Activated T-cell treated with anti-CD3 and anti-CD28 coated beads, Interleukin-2, amount 50 U/mL, for 48 hours (primary cell): ENCODE data around the gene KBTBD12.

ENCODE experiments used
- DNase-seq, 2 experiments: peaks; one replicate each; pipeline ENCODE4 v3.0.0-alpha.2; 2020

The KBTBD12 gene

GRCh38 chr3:127988770-127989557 lies 73.9 kb downstream of the KBTBD12 start:
- DNase-seq, result no peak

DNA sequence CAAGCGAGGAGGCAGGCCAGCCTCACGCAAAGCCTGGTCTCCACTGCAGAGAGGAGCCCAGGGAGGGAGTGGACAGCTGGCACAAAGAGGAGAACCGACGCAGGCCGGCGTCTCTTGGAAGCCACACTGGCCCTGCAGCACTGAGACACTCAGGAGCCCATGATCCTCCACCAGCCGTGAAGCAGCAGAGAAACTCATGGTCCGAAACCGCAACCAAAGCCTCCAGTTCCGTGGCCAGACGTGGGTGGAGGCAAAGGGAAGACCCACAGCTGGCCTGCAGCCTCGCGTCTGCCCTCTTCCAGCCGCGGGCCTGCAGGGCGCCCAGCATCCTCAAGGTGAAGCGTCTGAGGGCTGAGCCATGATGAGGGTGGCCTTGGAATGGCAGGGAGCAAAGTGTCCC lies 75.0 kb downstream of the KBTBD12 start:
- DNase-seq, result no peak

GRCh38 chr3:127990461-127990860 lies 75.4 kb downstream of the KBTBD12 start:
- DNase-seq, result no peak

- DNase-seq, result no peak
These were observed 76.2 kb downstream of the KBTBD12 start for GRCh38 chr3:127991251-127991650.

GRCh38 chr3:127991681-127992080 lies 76.6 kb downstream of the KBTBD12 start:
- DNase-seq, result no peak

DNA sequence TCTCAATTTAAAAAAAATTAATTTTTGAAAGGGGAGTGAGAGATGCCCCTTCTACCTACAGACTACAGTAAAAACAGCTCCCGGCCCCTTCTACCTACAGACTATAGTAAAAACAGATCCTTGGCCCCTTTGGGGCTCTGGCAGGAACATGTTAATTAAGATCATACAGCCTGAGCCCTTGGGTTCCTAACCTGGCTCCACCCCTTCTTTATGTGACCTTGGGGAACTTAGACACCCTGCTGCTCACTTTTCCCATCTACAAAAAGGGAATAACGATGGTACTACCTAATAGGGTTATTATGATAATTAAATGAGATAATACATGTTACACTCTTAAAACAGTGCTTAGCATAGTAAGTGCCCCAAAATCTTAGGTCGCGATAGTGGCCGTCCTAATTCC lies 77.1 kb downstream of the KBTBD12 start:
- no peak for DNase-seq

DNA sequence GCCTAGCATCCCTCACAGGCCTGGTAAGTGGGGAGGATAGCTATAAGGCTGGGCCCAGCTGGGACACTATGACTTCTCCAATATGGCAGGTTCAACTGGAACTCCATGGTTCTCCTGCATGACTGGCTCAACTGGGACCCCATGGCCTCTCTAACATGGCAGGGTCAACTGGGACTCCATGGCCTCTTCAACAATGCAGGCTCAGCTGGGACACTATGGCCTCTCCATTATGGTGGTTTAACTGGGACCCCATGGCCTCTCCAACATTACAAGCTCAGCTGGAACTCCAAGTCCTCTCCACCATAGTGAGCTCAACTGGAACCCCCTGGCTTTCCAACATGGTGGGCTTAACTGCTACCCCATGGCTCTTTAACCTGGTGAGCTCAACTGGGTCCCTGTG lies 79.0 kb downstream of the KBTBD12 start:
- no peak for DNase-seq

DNA sequence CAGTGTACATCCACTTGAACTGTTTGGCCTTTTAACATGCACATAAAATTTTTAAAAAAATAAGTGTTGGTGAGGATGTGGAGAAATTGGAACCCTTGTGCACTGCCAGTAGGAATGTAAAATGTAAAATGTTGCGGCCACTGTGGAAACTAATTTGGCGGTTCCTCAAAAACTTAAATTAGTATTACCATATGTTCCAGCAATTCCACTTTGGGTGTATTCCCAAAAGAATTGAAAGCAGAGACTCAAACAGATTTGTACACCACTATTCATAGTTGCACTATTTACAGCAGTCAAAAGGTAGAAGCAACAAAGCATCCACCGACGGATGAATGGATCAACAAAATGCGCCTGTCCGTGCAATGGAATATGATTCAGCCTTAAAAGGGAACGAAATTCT lies 82.0 kb downstream of the KBTBD12 start:
- DNase-seq, result no peak

GRCh38 chr3:127997961-127998360 lies 82.9 kb downstream of the KBTBD12 start:
- no peak for DNase-seq

- DNase-seq, result no peak
These were observed 83.6 kb downstream of the KBTBD12 start for GRCh38 chr3:127998596-127998995.

DNA sequence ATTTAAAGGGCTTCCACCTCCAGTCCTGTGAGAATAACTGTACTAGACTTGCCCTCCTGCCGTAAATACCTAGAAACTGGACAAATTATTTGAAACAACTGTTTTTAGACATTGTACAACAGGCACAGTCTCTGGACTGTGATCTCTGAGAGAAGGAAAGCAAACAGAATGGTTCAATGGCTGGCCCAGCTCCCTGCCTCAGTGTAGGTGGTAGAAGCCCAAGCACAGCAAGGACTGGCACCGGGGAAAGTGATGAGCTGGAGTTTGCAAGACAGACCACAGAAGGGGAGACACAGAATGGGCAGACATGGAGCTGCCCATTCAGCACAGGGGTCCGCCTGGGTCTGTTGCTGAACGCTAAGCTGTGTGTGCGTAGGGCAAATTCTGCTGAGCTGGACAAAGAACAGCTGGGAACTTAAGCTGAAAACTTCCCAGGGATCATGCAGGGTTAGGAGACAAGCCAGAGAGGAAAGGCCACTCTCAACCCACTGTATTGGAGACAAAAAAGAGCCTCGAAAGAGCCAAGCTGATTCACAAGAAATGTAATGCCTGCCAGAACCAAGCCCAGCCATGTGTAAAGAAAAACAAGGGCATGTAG lies 84.6 kb downstream of the KBTBD12 start:
- no peak for DNase-seq

DNA sequence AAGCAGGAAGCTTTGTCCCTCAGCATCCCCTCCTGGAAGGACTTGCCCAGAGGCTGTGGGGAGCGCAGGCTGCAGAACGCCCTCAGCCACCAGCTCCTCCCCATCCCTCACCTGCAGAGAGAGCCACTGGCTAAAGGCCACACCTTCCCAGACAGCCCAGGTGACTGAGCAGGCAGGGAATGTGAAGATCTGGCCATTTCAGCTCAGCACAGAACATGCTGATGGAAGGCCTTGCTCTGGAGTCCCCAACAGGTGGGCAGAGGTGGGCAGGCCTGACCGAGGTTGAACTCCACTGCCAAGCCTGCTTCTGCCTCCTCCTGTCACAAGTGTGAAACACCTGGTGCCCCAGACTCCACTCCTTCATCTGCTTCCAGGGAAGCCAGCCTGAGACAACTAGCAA lies 86.5 kb downstream of the KBTBD12 start:
- no peak for DNase-seq

DNA sequence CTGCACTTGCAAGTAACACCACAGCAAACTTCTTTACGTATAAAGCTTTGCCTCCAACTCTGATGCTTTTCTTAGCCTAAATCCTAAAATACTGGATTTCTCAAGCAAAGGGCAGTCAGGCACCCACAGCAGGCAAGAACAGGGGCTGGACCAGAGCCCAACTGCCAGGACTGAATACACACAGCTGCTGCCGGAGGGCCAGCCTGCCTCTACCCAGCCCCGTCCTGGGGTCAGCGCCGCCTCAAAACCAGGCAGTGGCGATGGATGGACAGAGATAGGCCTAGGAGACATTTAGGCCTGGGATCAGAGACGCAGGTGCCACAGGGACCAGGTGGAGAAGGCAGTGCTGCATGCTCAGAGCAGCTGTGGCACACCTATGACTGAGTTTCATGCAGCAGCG lies 89.6 kb downstream of the KBTBD12 start:
- no peak for DNase-seq

DNA sequence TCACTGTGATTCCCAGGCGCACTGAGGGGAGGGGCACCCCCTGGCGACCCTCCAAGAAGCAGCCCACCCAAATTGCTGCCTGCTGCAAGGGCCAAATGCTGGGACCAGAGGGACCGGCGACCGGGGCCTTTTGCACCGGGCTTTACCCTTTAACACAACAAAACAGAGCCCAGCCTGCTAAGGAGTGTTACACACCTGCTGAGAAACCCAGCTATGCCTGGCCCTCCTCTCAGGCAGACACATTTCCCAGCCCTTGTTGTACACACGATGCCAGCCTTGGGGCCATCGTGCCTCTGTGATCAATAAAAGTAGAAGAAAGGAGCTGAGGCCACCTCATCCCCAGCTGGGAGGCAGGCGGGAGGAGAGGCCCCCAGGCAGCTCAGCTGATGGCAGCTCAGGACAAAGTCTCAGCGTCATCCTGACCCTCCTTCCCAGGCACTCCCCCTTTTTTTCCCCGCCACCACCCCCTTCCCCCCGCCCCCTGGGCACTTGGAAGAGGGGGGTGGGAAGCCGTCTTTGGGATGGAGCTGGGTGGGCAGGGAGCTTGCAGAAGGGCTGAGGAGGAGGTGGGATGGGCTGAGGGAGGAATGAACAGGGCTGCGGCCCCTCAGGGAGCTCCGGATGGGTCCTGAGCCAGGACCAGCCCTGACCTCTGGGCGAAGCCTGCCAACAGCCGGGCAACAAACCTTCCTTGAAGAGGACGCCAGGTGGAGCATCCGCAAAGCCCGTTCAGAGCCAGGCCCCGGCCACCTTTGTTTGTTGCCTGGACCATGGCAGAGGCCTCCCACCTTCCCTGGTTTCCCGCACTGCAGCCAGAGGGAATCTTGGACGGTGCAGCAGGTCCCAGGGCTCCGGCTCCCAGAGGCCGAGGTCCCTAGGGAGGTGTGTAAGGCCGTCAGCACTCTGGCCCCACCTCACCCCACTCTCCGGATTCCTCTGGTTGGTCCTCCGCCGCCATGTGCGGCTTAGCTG lies 91.3 kb downstream of the KBTBD12 start:
- DNase-seq, result no peak

- no peak for DNase-seq
These were observed 92.0 kb downstream of the KBTBD12 start for GRCh38 chr3:128007033-128007424.

- no peak for DNase-seq
These were observed 95.2 kb downstream of the KBTBD12 start for GRCh38 chr3:128009952-128010846.

DNA sequence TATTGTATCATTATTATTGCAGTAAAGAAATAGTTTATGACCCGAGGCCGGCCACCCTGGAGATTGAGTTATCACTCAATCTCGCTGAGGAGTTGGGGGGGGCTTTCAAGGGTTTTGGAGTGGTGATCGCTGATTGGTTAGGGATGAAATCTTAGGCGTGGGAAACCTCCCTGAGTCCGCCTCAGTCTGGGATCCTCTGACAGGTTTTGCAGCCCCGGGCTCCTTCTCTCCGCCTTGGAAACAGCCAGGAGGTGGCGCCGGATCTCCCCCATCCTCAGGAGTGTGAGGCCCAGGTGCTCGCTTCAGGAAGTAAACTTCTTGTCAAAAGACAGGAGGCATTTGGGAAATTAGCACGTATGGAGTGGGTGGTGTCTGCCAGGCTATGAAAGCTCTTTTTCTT lies 96.1 kb downstream of the KBTBD12 start:
- peak; percentile 32 to 34 for DNase-seq

DNA sequence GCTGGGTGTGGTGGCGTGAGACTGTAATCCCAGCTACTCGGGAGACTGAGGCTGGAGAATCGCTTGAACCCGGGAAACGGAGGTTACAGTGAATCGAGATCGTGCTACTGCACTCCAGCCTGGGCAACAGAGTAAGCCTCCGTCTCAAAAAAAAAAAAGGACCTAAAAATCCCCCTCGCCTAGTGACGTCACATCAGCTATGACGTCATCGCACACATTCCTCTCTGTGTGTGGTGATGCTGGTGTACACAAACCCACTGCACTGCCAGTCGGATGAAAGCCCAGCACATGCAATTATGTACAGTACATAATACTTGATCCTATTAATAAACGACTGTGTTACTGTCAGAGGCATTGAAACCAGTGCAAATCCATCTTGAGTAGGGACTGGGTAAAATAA lies 97.0 kb downstream of the KBTBD12 start:
- DNase-seq, result no peak

DNA sequence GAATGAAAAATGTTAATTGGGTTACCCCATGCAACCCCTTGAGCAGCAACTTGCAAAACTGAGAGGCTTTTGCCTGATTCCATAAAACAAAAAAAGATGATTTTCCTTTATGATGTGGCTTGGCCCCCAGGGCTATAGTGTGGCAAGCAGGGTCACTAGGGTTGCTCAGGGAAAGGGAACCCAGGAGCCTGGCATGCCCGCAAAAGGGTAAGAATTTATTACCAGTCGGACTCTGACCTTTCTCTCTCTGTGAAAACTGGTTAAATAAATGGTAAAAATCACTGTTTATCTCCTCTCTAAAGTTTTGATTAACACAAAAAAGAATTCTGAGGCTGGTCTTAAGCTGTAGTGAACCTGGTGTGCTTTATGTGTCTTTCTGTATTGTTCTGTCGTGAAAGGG lies 99.5 kb downstream of the KBTBD12 start:
- no peak for DNase-seq

DNA sequence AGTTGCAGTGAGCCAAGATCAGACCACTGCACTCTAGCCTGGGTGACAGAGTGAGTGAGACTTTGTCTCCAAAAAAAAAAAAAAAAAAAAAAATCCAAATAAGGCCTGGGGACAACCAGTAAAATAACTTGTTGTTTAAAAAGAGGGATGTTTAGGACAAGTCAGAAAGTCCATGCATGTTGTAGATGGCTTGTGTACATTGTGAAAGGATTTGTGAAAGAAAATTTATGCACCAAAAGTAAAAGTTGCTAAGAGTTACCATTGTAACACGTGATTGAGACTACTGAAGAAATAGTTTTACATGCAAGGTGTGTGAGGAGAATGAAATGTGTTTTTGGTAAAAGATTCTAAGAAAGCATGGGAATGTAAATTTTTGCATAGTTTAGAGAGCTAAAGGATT lies 101.5 kb downstream of the KBTBD12 start:
- DNase-seq, result no peak

DNA sequence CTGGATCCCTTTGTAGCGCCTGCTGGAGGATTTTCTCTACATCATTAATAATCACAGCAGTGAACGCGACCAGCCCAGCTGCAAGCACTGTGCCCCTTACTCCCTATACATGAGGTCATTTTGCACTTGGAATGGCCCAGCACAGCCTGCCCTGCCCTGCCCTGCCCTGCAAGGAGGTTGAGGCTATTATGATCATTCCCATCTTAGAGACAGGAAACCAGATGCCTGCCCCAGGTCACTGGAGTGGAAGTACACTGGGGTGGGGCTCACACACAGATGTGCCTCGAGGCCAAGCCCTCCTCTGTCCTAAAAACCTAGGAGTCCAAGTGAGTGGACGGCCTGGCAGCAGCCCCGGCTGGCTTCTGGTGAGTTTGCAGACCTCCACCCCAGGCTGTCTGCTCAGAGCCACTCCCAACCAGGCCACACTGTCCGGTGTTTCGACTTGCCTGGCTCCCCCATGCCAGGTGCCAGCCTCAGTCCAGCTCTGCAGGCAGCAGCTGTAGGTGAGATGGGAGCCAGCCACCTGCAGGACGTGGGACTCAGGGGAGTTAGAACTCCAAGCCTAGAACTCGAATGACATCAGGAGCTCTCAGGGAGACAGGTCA lies 106.8 kb downstream of the KBTBD12 start:
- no peak for DNase-seq

- DNase-seq, result no peak
These were observed 118.1 kb downstream of the KBTBD12 start for GRCh38 chr3:128033102-128033501.
